ENCODE results near the gene TWSG1. TPM values are rescaled to one million over a fixed set of nuclear protein-coding genes. Genes with fewer than 3 reads are reported as not detected.
"Not testable (repeated sequence)": the region's sequence is repeated elsewhere in the genome, so short reads cannot be mapped to it uniquely, and the experiment has no call there.

TWSG1 gene
- total and polyA plus RNA-seq, 2 of the 13 experiments (the other 11 are each of a cell fraction or from before 2014, with no cell fraction given) = 6.6 to 9.4 TPM

DNA sequence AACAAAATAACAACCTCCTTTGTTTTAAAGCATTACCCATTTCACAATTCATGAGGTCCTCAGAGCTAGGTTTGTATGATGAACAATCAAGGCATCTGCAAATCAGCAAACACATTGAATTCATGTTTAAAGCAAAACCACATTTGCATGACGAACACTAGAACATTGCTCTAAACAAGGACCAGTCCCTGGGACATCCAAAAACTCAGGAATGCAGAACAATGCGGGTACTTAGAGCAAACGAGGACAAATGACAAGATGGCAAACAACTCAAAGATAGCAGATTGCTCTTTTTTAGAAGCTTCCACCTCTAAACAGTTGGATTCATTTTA is 95.1 kb downstream of the TWSG1 start (continued):
- no peak for TF ChIP-seq KIAA2018 (CRISPR knock-in tag; IDR thresholded peaks at IDR 0.05; ENCODE audit: borderline replicate concordance)
- TF ChIP-seq ZIK1 (CRISPR knock-in tag; IDR thresholded peaks at IDR 0.05; ENCODE audit: borderline replicate concordance, low read depth) = no peak
- TF ChIP-seq ZNF44 (CRISPR knock-in tag; IDR thresholded peaks at IDR 0.05) = no peak
- TF ChIP-seq ZFP1 (CRISPR knock-in tag; IDR thresholded peaks at IDR 0.05) = no peak
- TF ChIP-seq ATF7-NPFF (CRISPR knock-in tag; IDR thresholded peaks at IDR 0.05; ENCODE audit: low read depth) = no peak
- no peak for TF ChIP-seq ZNF605 (CRISPR knock-in tag; IDR thresholded peaks at IDR 0.05)
- TF ChIP-seq USF2 (IDR thresholded peaks at IDR 0.05; ENCODE audit: low read depth, low read length) = no peak
- TF ChIP-seq USF2 (CRISPR knock-in tag; IDR thresholded peaks at IDR 0.05; ENCODE audit: borderline replicate concordance) = no peak

- H3K4me2 ChIP-seq (ENCODE audit: low read depth, low read length); H3K9me3 ChIP-seq (ENCODE audit: low read length); H4K20me1 ChIP-seq (ENCODE audit: insufficient read depth, low read length); H2AFZ ChIP-seq (ENCODE audit: low read length); BruUV-seq (replicated peaks); H3K4me3 ChIP-seq (replicated peaks in 1 of 3; ENCODE audit: insufficient read depth in 1 of 3, low read depth in 2 of 3, low read length in 3 of 3); H3K4me1 ChIP-seq (ENCODE audit: insufficient read depth, low read length); DNase-seq (ENCODE audit: low spot score); intact Hi-C loops (cut with micrococcal nuclease; ENCODE audit: unreplicated experiment); H3K79me2 ChIP-seq (ENCODE audit: insufficient read depth, low read length); CTCF ChIA-PET (ENCODE audit: low intra/inter-chr PET ratio, low total read pairs); POLR2A ChIA-PET; FAIRE-seq; ATAC-seq; H3K9ac ChIP-seq (ENCODE audit: insufficient read depth, low read depth, low read length); in situ Hi-C loops (cut with HindIII; ENCODE audit: extremely low pct_ligation_motif_present, low pct_unique_long_range_greater_than_20kb); H3K36me3 ChIP-seq (replicated peaks in 1 of 2; ENCODE audit: control insufficient read depth in 1 of 2, insufficient read depth in 2 of 2, low read length in 2 of 2); H3K27me3 ChIP-seq (ENCODE audit: control insufficient read depth in 1 of 2, insufficient read depth in 2 of 2, low read length in 2 of 2); H3K27ac ChIP-seq (ENCODE audit: extremely low read length, insufficient read depth, low read length): not testable (repeated sequence)
- 81% methylated on average over 22 of the region's 22 CpGs for WGBS (ENCODE audit: low lambda C conversion rate)
Observed at GRCh38 chr18:9430315-9430714, 95.7 kb downstream of the TWSG1 start.

Data from HepG2 (cell line).